Measurements from ENCODE around the gene NINJ2. TPM values are rescaled to one million over a fixed set of nuclear protein-coding genes. Genes with fewer than 3 reads are reported as not detected.

The NINJ2 gene
- total RNA-seq, 1 experiment from 2014 or later, result 0.24 TPM

- H3K4me1 Mint-ChIP-seq, result peaks cover 12 to 20% of the 10 kb centered on the region in 2 experiments
- Histone ChIP-seq H2BK20ac (ENCODE audit: low read depth, low read length, poor library complexity, severe bottlenecking) (no peak overlapping the region), H4K5ac (ENCODE audit: insufficient read length, low read depth, low read length) (no peak overlapping the region), H2BK12ac (ENCODE audit: insufficient read length, low read depth, low read length) (no peak overlapping the region), H4K8ac (replicated peaks; ENCODE audit: insufficient read length, low read depth, low read length) (no peak overlapping the region), H3T11ph (ENCODE audit: low read length) (no peak overlapping the region), H2AFZ (ENCODE audit: low read length) (no peak overlapping the region), H3K27me3 (ENCODE audit: insufficient read depth, low read length) (no peaks in the 10 kb centered on the region), H2BK15ac (ENCODE audit: low read depth, low read length) (no peak overlapping the region), H2BK5ac (ENCODE audit: insufficient read length, low read length) (no peak overlapping the region), H2AK5ac (ENCODE audit: insufficient read length, low read length) (no peak overlapping the region), H3K4ac (ENCODE audit: low read depth, low read length) (no peak overlapping the region), H3K9ac (ENCODE audit: extremely low read depth, insufficient read length, low read length) (no peak overlapping the region), H3K4me1 (ENCODE audit: insufficient read depth, low read length) (no peaks in the 10 kb centered on the region), H3K56ac (ENCODE audit: insufficient read length, low read depth, low read length) (no peak overlapping the region), H4K91ac (ENCODE audit: insufficient read length, low read depth, low read length) (no peak overlapping the region), H3K23ac (ENCODE audit: insufficient read length, low read depth, low read length) (no peak overlapping the region), H4K20me1 (ENCODE audit: control insufficient read depth, insufficient read depth, insufficient read length) (no peaks in the 10 kb centered on the region), H3K9me3 (ENCODE audit: control insufficient read depth, low read depth, low read length) (no peaks in the 10 kb centered on the region), H3K79me1 (ENCODE audit: insufficient read depth, low read depth, low read length, poor library complexity, severe bottlenecking) (no peaks in the 10 kb centered on the region), H3K4me2 (ENCODE audit: insufficient read depth, insufficient read length, low read length) (no peak overlapping the region), H2BK120ac (ENCODE audit: low read depth, low read length, poor library complexity, severe bottlenecking) (no peak overlapping the region), H3K18ac (ENCODE audit: insufficient read length, low read depth, low read length) (no peak overlapping the region), H3K79me2 (ENCODE audit: insufficient read depth, low read length) (no peaks in the 10 kb centered on the region), H3K14ac (ENCODE audit: insufficient read depth, low read length) (no peak overlapping the region), H3K23me2 (ENCODE audit: insufficient read length, low read depth, low read length, poor library complexity, severe bottlenecking) (no peaks in the 10 kb centered on the region), H3K27ac (ENCODE audit: insufficient read length, low read depth, low read length) (no peak overlapping the region)
- H3K36me3 Mint-ChIP-seq (ENCODE audit: insufficient read depth in 1 of 3, low read depth in 3 of 3), result peaks cover 11 to 34% (median 23%) of the 10 kb centered on the region in 3 experiments; a peak in 6 of 7 replicates
- no peak for DNase-seq
- H3K4me3 Mint-ChIP-seq, result no peak overlapping the region
- no peaks in the 10 kb centered on the region; the same call in 1 of the 2 replicates for H3K27me3 Mint-ChIP-seq (ENCODE audit: low read depth)
- peaks cover 33 to 37% of the 10 kb centered on the region in 2 experiments for H3K9me3 Mint-ChIP-seq
- WGBS (ENCODE audit: extremely low coverage, insufficient read length, low lambda C conversion rate), result no CpG with 5 or more reads among the region's 2 CpGs
- TF ChIP-seq, protein P1, sequence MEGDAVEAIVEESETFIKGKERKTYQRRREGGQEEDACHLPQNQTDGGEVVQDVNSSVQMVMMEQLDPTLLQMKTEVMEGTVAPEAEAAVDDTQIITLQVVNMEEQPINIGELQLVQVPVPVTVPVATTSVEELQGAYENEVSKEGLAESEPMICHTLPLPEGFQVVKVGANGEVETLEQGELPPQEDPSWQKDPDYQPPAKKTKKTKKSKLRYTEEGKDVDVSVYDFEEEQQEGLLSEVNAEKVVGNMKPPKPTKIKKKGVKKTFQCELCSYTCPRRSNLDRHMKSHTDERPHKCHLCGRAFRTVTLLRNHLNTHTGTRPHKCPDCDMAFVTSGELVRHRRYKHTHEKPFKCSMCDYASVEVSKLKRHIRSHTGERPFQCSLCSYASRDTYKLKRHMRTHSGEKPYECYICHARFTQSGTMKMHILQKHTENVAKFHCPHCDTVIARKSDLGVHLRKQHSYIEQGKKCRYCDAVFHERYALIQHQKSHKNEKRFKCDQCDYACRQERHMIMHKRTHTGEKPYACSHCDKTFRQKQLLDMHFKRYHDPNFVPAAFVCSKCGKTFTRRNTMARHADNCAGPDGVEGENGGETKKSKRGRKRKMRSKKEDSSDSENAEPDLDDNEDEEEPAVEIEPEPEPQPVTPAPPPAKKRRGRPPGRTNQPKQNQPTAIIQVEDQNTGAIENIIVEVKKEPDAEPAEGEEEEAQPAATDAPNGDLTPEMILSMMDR (conservative IDR thresholded peaks at IDR 0.05), result no peak
- H3K27ac Mint-ChIP-seq, result no peak overlapping the region
Measured at GRCh38 chr12:697481-697880, 34.2 kb upstream of the NINJ2 start.

Measured in H9 (cell line).